Measurements from ENCODE around the gene PEMT.

Gene PEMT

GRCh38 chr17:17506893-17507464 lies 84.5 kb downstream of the PEMT start:
- in situ Hi-C loops (cut with HindIII; ENCODE audit: low sequenced_read_pairs), result no loop called here

- in situ Hi-C loops (cut with HindIII; ENCODE audit: low sequenced_read_pairs), result no loop called here
Observed at GRCh38 chr17:17506181-17506741, 85.2 kb downstream of the PEMT start.

GRCh38 chr17:17505610-17506171 lies 85.8 kb downstream of the PEMT start:
- in situ Hi-C loops (cut with HindIII; ENCODE audit: low sequenced_read_pairs), result no loop called here

GRCh38 chr17:17505151-17505550 lies 86.4 kb downstream of the PEMT start:
- in situ Hi-C loops (cut with HindIII; ENCODE audit: low sequenced_read_pairs), result no loop called here

GRCh38 chr17:17504341-17505140 lies 87.0 kb downstream of the PEMT start:
- in situ Hi-C loops (cut with HindIII; ENCODE audit: low sequenced_read_pairs), result no loop called here

- in situ Hi-C loops (cut with HindIII; ENCODE audit: low sequenced_read_pairs), result no loop called here
Observed at GRCh38 chr17:17503566-17504130, 87.9 kb downstream of the PEMT start.

- in situ Hi-C loops (cut with HindIII; ENCODE audit: low sequenced_read_pairs), result no loop called here
Observed at GRCh38 chr17:17502741-17503565, 88.6 kb downstream of the PEMT start.

GRCh38 chr17:17500999-17501605 lies 90.4 kb downstream of the PEMT start:
- in situ Hi-C loops (cut with HindIII; ENCODE audit: low sequenced_read_pairs), result no loop called here

- in situ Hi-C loops (cut with HindIII; ENCODE audit: low sequenced_read_pairs), result no loop called here
Observed at GRCh38 chr17:17499402-17500145, 91.9 kb downstream of the PEMT start.

- in situ Hi-C loops (cut with HindIII; ENCODE audit: low sequenced_read_pairs), result no loop called here
Observed at GRCh38 chr17:17498606-17499301, 92.8 kb downstream of the PEMT start.

GRCh38 chr17:17497845-17498520 lies 93.5 kb downstream of the PEMT start:
- in situ Hi-C loops (cut with HindIII; ENCODE audit: low sequenced_read_pairs), result no loop called here

- in situ Hi-C loops (cut with HindIII; ENCODE audit: low sequenced_read_pairs), result no loop called here
Observed at GRCh38 chr17:17497065-17497844, 94.3 kb downstream of the PEMT start.

- in situ Hi-C loops (cut with HindIII; ENCODE audit: low sequenced_read_pairs), result no loop called here
Observed at GRCh38 chr17:17496189-17497064, 95.1 kb downstream of the PEMT start, which contains the start of gene RASD1. RASD1 (minus strand) TSS chr17:17496395; CDS start chr17:17496181, 214 bp downstream.

- in situ Hi-C loops (cut with HindIII; ENCODE audit: low sequenced_read_pairs), result no loop called here
Observed at GRCh38 chr17:17495536-17496188, 95.8 kb downstream of the PEMT start.

GRCh38 chr17:17494870-17495535 lies 96.5 kb downstream of the PEMT start:
- in situ Hi-C loops (cut with HindIII; ENCODE audit: low sequenced_read_pairs), result no loop called here

- in situ Hi-C loops (cut with HindIII; ENCODE audit: low sequenced_read_pairs), result no loop called here
Observed at GRCh38 chr17:17494499-17494869, 97.0 kb downstream of the PEMT start.
